Stimulated activated CD4-positive, alpha-beta T cell treated with anti-CD3 and anti-CD28 coated beads, TNF-alpha, amount 100 ng/mL, for 4 hours (primary cell): ENCODE results near the gene TIA1.
"Not testable (repeated sequence)": the region's sequence is repeated elsewhere in the genome, so short reads cannot be mapped to it uniquely, and the experiment has no call there.

Experiments
- DNase-seq, 3 experiments: peaks; one replicate each; pipeline ENCODE4 v3.0.0-alpha.2; 2020; ENCODE audit warnings: low read depth in 3 of 3

Gene TIA1

DNA sequence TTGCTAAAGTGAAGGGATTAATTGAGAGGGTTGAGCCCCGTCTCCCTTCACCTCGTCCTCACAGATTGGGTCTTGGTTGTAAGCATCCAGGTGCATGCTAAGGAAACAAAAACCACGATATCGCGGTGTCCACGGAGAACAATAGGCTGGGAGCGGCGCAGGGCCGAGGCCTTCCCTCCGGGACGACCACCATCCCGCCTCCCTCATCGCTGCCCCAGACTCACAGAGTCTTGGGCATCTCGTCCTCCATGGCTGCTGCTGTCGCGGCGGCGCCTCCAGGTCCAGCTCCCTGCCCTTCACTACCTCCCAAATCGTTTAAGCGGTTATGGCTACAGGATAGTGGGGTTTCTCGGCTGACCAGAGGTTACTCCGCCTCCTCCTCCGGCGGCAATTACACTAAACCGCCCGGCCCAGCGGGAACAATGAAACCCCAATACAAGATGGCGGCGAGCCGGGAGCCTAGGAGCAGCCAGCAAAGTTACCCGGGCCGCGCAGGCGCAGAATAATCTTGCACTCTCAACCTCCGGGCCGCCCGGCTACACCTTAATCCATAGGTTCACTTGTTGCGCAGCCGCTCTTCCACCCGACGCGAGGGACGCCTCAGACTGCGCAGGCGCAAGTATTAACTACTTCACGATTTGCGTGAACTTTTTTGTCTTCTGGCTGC is at the start of gene TIA1:
TIA1 (minus strand) TSS at position 448 of the 667 bp plus-strand sequence; CDS start at position 250, 198 bp downstream.
- DNase-seq: peak; percentile 92 to 97 (median 94)

- not testable (repeated sequence) for DNase-seq
Measured at GRCh38 chr2:70297828-70298227, 49.4 kb upstream of the TIA1 start.

- DNase-seq: no peak
Measured at GRCh38 chr2:70283500-70284191, 35.2 kb upstream of the TIA1 start.

- no peak for DNase-seq
Measured at GRCh38 chr2:70282439-70282838, 34.0 kb upstream of the TIA1 start.

DNA sequence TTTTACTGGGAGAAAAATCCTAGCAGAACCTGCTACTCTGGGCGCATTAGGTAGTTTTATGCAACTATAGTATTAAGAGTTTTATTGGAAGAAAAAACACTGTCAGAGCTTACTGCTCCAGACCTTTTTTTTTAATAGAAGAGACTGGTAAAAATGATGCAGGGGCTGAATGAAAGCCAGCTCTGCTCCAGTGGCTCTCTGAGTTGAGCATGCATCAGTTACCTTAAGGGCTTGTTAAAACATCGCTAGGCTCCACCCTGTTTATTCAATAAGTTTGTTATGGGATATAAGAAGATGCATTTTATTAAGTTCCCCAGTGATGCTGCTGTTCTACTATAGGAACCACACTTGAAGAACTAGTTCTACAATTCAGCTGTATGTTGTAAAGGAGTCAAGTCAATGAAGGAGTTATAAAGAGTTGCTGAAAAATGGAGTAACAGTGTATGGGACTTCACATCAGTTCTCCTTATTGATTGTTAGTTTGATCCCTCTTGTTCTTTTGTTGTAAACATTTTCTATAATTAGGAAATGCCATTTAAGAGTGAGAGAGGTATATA is 31.9 kb upstream of the TIA1 start:
- no peak for DNase-seq

DNA sequence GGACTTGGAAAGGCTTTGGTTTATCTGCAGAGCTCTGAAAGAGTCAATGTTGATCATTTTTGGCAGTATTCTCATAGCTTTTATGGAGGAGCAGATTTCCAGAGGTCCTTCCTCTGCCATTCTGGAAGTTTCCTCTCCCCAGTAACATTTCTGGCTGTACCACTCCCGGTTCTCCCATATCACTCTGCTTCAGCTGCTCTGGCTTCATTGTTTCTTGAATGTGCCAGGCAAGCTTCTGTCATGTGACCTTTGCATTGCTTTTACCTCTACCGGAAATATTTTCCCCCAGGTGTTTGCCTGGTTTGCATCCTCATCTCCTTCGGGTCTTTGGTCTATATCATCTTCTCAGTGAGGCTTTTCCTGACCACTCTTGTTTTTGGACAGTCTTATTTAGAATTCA is 21.9 kb upstream of the TIA1 start:
- no peak for DNase-seq

DNA sequence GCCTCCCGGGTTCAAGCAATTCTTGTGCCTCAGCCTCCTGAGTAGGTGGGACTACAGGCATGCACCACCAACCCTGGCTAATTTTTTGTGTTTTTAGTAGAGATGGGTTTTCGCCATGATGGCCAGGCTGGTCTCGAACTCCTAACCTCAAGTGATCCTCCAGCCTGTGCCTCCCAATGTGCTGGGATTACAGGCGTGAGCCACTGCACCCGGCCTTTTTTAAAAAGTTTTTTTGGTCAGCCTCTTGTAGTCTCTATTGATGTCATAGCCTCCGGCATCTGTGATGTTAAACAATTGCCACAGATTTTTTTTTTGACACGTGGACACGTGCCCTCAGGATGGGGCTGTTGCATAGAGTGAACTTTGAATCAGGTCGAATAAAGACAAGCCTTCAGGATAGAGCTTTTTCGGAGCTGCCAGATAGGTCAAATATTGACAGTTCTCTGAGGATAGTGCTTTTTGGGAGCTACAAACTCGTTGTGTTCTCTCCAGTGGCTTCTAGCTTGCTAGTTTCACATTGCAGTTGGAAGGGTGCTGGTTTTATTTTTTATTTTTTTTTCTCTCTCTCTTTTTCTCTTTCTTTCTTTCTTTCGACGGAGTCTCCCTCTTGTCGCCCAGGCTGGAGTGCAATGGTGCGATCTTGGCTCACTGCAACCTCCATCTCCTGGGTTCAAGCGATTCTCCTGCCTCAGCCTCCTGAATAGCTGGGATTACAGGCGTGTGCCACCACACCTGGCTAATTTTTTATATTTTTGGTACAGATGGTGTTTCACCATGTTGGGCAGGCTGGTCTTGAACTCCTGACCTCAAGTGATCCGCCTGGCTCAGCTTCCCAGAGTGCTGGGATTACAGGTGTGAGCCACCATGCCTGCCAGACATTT is 21.2 kb upstream of the TIA1 start:
- not testable (repeated sequence) for DNase-seq

DNA sequence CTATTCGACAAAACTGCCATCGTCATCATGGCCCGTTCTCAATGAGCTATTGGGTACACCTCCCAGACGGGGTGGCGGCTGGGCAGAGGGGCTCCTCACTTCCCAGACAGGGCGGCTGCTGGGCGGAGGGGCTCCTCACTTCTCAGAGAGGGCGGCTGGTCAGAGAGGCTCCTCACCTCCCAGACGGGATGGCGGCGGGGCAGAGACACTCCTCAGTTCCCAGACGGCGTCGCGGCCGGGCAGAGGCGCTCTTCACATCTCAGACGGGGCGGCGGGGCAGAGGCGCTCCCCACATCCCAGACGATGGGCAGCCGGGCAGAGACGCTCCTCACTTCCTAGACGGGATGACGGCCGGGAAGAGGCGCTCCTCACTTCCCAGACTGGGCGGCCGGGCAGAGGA is 18.5 kb upstream of the TIA1 start:
- not testable (repeated sequence) for DNase-seq

- no peak for DNase-seq
Measured at GRCh38 chr2:70261501-70261900, 13.1 kb upstream of the TIA1 start.

DNA sequence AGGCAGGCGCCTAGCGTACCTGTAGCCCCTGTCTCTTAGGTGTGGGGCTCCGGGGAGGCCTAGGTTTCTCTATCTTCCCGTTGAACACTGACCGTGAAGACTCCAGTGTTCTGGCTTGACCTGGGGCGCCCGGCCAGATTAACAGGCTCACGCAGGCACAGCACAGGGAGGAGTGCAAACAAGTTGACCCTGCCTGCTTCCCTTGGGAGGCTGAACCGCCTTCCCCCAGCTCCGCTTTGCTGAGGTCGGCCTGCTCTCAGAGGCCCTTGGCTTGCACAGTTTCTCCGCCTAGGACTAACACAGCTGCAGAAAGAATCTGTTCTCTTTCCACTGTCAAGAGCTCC is 10.1 kb upstream of the TIA1 start:
- no peak for DNase-seq

- no peak for DNase-seq
Measured at GRCh38 chr2:70255637-70256314, 7.3 kb upstream of the TIA1 start.

- no peak for DNase-seq
Measured at GRCh38 chr2:70250434-70250833, 2.0 kb upstream of the TIA1 start.

GRCh38 chr2:70247364-70248180 is 856 bp downstream of the TIA1 start:
- DNase-seq: no peak

GRCh38 chr2:70243806-70244584 is 4.4 kb downstream of the TIA1 start:
- DNase-seq: no peak

DNA sequence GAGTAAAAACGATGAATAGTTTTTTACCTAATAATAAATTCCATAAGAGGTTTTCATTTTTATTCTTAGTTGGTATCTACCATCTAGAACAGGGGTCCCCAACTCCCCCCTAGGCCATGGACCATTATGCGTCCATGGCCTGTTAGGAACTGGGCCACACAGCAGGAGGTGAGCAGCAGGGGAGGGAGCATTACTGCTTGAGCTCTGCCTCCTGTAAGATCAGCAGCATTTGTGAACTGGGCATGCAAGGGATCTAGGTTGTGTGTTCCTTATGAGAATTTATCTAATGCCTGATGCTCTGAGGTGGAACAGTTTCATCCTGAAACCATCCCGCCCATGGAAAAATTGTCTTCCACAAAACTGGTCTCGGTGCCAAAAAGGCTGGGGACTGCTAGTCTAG is 5.9 kb downstream of the TIA1 start:
- DNase-seq: no peak

DNA sequence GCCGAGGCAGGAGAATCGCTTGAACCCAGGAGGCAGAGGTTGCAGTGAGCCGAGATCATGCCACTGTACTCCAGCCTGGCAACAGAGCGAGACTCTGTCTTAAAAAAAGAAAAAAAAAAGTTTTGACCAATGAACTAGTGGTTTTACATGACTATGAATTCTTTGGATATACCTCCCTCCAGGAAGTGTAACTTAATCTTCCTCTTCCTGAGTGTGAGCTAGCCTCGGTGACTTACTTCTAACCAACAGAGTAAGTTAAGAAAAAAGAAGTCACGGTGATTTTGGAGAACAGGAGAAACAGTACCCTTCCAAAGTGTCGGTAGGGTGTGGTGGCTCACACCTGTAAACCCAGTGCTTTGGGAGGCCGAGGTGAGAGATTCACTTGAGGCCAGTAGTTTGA is 7.1 kb downstream of the TIA1 start:
- no peak for DNase-seq

DNA sequence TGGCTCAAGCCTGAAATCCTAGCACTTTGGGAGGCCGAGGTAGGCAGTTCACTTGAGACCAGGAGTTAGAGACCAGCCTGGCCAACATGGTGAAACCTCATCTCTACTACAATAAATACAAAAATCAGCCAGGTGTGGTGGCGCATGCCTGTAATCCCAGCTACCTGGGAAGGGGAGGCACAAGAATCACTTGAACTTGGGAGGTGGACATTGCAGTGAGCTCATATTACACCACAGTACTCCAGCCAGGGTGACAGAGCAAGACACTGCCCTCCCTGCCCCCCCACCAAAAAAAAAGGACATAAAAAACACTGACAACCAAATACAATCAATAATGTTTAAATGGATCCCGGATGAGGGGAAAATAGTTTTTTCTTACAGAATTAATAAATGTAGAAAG is 7.8 kb downstream of the TIA1 start:
- no peak for DNase-seq

DNA sequence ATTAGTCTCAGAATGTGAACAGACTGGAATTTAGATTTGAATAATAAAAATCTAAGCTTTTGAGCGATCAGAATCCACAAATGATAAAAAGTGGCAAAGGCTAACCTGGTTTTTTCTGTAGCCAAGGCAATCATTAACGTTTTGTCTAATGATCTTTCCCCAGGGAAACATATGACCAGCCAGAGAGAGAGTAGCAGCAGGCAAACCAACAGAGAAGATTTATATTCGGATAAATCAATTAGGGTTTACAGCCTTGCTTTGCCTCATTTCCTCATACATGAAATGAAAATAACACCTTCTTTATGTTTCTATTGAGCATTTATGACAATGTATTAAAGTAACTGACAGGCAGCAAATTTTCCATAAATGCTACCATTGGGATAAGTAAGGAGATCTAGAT is 14.5 kb downstream of the TIA1 start:
- no peak for DNase-seq

GRCh38 chr2:70226781-70227180 is 21.6 kb downstream of the TIA1 start:
- no peak for DNase-seq

- not testable (repeated sequence) for DNase-seq
Measured at GRCh38 chr2:70223305-70223704, 25.1 kb downstream of the TIA1 start.
